DMS114 treated with DMSO at 0.1 percent for 48 hours (cell line): ENCODE data around the gene PRUNE1.

Experiments
- DNase-seq: peaks from one replicate; lab custom pipeline; 2025; ENCODE audit not compliant: unreplicated experiment; lab: John Stamatoyannopoulos, UW

The PRUNE1 gene

DNA sequence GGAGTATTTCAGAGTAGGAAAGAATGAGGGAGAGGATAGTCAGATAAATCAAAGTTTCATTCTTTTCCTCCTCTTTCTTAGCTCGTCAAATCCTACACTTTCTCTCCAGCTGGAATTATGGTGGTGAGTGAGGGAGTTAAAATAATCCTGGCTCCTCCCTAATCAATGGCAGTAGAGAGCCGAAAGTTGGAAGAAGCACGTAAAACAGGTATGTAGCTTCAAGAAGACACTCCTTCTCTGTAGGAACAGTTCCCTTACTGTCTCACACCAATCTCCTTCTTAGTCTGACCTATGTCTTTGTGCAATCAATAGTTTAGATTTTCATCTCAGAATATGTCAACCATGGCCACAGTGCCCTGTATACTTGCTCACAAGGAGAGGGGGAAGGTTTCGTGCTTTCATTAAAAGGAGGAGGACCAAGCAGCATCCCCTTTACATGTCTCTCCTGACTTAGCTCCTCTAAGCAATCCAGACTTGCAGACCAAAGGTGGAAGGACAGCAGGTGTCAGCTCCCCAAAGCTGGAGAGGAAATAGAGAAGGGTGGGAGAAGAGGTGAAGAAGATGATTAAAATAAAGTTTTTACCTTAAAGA lies 2.4 kb upstream of the PRUNE1 start:
- DNase-seq, result no peak

DNA sequence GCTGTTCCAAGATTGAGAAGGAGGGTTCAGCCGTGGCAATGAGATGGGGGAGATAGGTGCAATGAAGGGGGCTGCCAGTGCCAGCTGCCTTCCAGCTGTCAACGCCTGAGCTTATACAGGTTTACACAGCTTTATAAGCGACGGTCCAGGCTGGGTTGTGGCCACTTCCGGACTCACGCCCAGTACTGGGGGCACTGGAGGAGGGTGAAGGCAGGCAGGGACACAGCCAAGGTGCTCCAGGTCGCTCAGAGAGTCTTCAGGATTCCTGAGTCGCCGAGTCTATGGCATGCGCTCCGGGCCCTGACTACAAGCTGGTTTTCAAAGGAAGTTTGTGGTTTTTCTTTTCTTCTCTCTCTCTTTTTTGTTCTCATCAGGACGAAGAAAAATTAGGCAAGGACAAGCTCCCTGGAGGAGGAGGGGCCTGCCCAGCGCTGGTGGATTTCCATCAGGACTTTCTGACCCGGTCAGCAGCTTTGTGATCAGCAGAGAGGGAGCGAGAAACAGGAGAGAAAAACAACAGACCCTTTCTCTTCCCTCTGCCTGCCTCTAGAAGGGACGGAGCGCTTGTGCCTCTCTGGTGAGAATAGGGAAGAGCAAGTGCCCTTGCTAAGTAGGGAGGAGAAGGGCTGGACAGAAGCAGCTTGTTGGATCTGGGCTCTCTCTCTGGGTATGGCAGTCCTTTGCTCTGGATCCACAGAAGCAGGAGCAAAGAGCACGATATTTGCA lies 1.8 kb upstream of the PRUNE1 start, which contains the start of gene MINDY1:
Gene MINDY1, minus strand, starts transcription at position 576 of the 726 bp plus-strand sequence. CDS start 4,285 bp downstream, outside the sequence.
- DNase-seq, result peak; percentile 94

DNA sequence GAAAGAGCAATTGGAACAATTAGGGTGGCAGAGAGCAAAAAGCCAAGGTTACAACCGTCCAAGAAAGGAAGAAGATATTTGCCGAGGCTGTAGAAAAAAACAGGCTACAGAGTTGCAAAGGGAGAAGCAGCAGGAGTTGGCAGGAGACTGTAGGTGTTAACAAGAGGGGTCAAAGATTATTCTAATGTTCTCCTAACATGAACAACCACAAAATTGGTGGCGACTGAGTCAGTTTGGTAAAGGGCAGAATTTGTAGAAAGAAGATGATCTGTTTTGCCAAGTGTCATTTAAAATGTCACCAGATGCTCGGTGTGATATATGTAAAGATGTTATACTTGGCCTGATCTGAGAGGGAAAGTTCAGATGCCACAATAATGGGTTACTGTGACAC lies 401 bp upstream of the PRUNE1 start:
- DNase-seq, result no peak

DNA sequence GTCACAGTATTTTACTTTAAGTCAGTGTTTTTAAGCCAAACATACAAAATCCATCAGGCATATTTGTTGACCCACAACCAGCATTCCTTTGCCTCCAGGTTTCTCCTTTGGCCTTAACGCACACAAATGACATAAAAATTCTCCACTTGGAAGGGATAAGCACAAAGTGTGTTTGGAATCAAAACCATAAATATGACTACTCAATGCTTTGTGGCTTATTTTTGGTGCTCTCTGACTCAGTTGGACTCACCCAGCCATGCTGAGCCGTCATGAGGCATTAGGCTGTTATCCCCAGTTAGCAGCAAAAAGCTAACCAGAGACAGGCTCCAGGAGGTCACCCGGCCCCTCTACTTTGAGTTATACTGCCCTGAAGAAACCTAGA lies 948 bp downstream of the PRUNE1 start:
- no peak for DNase-seq

DNA sequence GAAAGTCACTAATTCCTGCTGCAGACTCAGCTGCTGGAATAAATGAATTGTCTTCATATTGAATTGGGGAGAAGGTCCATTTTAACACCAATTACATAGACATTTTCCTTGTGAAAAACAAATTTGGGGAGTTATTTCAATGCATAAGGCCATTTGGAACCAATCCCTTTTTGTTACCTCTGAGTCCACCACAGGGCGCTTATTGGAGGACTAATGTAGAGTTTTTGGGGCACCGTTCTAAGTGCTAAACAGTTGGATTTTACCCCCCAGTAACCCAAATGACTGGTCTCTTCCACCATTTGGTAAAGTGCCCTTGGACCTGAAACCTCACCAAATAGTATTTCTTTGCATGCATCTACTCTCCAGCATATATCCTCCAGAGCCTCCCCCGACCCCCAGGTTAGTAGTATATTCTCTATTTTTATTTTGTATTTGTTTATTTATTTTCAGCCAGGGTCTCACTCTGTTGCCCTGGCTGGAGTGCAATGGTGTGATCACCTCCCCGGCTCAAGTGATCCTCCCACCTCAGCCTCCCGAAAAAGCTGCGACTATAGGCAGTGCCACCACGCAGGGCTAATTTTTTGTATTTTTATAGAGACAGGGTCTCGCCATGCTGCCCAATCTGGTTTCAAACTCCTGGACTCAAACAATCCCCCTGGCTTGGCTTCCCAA lies 1.6 kb downstream of the PRUNE1 start:
- DNase-seq, result no peak

DNA sequence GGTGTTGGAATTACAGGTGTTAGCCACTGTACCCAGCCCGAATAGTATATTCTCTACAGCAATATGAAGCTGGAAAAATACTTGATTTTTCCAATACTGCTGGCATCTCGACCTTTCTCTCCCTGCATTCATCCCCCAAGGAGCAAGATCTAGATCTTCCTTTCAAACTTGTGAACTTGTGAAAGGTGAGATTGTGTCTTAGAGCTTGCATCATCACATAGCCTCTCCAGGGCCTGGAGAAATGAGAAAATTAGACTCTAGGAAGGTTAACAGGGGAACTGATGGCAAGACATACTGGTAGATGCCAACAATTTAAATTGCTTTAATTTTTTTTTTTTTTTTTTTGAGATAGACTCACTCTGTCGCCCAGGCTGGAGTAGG lies 2.1 kb downstream of the PRUNE1 start:
- no peak for DNase-seq

DNA sequence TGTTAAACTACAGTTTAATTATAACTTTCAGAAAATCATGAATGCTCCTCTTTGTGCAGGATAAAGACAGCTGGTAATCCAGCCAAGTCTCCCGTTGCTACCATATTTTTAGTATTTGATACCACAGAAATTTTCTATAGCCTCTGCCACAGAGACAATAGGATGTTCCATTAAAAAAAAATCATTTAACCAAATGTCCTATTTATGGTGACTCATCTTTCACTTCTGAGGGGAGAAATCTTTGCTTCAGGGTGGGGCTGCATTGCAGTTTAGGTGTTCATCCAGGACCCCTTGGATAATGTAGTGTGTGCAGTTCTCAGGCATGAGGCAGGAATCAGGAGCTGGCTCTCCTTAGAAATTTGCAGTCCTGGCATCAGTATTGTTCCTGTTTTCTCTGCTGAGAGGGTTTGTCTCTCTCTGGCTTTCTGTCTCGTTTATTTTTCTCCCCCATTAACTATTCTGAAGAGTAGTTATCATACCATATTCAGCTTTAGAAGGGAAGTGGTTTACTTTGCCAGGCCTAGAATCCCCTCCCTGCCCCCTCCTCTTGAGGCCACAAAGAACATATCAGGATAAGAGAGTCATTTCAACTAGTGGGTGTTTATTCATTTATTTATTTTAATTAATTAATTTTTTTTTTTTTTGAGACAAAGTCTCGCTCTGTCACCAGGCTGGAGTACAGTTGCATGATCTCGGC lies 3.1 kb downstream of the PRUNE1 start:
- no peak for DNase-seq

DNA sequence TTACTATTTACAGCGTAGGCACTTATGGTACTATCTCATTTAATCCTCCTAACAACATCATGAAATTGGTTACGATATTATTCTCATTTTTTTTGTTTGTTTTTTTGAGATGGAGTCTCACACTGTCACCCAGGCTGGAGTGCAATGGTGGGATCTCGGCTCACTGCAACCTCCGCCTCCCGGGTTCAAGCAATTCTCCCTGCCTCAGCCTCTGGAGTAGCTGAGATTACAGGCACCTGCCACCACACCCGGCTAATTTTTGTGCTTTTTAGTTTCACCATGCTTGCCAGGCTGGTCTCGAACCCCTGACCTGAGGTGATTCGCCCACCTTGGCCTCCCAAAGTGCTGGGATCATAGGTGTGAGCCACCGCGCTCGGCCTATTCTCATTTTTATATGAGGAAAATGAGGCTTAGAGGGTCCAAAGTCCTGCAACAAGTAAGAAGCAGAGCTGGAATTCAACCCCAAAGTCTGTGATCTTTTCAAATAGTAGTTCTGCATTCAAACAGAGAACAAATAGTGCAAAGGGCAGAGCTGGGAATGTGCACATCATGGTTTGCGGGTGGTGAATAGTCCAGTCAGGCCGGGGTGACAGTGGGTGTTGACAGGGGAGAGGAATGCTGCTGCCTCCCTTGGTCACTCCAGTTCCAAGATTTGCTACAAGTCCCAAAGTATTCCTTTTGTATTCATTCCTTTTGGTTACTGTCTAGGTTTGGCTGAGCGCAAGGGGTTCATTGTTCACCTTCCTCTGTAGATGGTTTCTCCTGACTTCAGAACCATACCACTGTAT lies 4.6 kb downstream of the PRUNE1 start:
- DNase-seq, result no peak

DNA sequence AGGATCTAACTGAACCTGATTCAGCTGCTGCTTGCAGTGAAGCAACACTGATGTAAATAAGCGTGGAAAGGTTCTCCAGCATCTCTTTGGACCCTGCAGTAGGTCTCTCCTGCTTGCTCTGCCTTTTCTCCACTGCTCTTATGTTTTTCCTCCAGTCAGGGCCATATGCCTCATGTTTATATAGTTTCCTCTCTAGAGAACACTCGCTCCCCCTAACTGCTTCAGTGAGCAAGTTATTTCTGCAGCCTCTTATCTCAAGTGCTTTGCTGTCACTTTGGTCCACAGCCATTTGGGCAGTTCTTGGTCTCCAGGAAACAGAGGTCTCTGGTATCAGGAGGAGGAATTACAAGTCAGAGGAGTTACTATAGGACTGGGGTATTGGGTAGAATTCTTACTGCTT lies 5.3 kb downstream of the PRUNE1 start:
- DNase-seq, result no peak

DNA sequence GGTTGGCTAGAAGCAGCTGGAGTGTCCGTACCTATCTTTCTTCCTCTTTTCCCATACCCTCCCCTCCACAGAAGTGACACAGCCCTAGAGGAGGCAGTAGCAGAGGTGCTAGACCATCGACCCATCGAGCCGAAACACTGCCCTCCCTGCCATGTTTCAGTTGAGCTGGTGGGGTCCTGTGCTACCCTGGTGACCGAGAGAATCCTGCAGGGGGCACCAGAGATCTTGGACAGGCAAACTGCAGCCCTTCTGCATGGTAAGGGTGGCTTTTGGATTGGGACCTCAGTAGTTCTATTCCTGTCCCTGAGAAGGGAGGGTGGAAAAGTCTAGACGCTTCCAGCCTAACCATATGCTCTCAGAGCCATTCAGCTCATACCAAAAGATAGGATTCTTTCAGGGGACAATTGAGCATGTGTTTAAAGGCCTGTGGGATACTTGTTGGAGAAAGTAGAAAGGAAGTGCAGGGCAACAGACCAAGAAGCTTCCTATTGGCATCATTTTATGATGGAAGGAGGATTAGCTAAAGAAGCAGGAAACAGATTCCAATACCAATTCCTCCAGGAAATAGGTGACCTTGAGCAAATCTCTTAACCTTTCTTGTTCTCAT lies 16.4 kb downstream of the PRUNE1 start:
- peak; percentile 53 for DNase-seq

DNA sequence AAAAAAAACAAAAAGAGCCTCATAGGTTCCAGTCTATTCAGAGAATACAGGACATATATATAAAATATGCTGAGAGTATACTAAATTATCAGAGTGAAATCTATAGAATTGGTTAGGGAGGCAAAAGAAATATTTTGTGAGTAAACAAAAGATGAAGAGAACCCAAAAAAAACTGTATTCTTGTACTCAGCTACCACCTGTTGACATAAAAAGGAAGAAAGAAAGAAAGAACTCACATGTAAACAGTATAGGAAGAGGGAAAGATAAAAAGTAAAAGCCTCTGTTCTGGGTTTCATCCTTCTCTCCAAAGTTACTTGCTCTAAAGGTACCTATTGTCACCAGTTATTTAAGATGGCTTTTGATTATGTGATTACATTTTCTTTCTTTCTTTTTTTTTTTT lies 18.2 kb downstream of the PRUNE1 start:
- no peak for DNase-seq

DNA sequence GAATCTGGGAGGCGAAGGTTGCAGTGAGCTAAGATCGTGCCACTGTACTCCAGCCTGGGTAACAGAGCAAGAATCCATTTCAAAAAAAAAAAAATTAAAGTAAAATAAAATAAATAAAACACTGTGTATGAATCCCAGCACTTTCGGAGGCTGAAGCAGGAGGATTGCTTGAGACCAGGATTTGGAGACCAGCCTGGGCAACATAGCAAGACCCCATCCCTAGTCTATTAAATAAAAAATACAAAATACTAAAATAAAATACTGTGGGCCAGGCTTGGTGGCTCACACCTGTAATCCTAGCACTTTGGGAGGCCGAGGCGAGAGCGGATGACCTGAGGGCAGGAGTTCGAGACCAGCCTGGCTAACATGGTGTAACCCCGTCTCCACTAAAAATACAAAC lies 23.9 kb downstream of the PRUNE1 start:
- no peak for DNase-seq

DNA sequence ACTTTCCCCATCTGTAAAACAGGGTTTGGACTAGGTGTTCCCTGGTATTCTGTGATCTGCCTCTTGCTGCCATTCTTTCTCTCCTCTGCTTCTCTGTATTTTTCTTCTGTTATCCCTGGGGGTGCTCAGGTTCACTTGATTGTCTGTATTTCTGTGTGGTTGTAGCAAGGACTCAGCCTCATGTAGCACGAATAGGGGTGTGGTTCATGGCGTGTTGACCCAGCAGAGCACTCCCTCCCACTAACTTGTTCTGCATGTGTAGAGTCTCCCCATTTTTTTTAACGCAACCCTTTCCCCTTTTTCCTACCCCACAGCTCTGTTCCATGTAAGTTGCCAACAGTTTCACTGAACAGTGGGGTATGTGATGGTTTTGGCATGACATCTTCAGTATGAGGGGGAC lies 26.9 kb downstream of the PRUNE1 start:
- DNase-seq, result no peak

DNA sequence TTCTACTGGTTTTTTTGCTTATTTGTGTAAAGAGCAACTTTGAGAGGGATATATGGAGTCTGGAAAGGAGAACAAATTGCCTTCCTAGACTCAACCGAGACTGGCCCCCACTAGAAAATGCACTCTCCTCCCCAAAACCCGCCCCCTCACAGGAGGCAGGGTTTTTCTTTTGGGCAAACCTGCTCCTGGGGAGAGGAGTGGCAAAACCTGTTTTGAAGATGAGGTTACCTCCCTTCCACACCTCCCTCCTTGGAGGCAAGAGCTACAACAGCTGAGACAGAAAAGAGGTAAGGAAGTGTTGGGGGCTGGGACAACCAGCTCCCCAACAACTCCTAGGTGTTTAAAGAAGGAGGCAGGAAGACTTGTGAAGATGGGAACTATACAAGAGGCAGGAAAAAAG lies 28.1 kb downstream of the PRUNE1 start, which contains the start of gene BNIPL:
Gene BNIPL, plus strand, starts transcription at position 231 of the 400 bp plus-strand sequence. Its CDS starts 140 bp downstream, at position 371.
- no peak for DNase-seq

DNA sequence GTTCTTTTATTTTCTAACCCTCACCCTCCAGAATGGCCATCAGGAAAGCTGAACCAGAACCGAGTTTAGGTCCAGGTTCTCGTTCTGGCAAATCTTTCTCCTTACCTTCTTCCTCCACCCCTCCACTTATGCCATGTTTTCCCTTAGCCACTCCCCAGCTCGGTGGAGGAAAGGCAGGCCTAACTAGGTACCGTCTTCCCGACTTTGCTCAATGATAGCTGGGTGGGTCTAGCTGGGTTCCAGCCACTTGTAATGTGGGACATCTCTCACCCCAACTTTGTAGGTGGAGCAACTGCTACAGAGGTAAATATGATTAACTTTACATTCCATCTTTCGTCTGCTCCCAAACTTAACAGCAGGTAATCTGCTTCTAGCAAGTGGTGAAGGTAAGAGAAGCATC lies 28.8 kb downstream of the PRUNE1 start:
- no peak for DNase-seq

DNA sequence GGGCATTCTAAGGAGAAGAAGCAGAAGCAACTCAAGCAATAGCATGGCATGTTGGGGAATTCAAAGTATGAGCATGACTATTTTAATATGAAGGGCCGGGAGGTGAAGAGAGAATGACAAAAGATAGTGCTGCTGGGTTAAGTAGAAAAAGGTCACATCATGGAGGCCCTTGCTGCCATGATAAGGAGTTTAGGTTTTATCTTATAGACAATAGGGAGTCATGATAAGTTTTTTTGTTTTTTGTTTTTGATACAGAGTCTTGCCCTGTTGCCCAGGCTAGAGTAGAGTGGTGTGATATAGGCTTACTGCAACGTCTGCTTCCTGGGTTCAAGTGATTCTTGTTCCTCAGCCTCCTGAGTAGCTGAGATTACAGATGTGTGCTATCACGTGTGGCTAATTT lies 31.3 kb downstream of the PRUNE1 start:
- DNase-seq, result no peak

DNA sequence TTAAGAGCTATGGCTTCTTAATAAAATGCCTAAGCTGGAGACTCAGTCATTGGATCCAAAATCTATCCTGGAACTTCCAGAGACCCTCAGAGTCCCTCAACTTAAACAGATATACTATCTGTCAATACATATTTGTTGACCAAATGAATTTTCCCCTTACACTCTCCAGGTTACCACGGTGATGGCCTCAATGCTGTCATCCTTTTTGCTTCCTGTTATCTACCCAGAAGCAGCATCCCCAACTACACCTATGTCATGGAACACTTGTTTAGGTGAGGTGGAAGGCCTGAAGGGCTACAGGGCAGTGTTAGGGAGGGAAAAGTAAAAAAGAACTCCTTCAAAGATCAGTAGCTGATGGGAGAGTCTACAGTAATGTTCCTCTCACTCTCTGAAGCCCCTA lies 34.9 kb downstream of the PRUNE1 start:
- no peak for DNase-seq

DNA sequence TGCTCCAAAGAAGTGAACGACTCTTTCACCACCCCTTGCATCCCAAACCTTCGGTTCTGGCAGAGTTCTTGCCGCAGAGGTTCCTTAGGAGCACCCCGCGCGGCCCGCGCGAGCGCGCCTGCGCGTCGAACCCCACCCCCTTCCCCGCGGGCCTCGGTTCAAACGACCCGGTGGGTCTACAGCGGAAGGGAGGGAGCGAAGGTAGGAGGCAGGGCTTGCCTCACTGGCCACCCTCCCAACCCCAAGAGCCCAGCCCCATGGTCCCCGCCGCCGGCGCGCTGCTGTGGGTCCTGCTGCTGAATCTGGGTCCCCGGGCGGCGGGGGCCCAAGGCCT lies 39.3 kb downstream of the PRUNE1 start, which contains the start of gene C1orf56:
Gene C1orf56, plus strand, starts transcription at position 161 of the 334 bp plus-strand sequence. Its CDS starts 97 bp downstream, at position 258.
- no peak for DNase-seq

DNA sequence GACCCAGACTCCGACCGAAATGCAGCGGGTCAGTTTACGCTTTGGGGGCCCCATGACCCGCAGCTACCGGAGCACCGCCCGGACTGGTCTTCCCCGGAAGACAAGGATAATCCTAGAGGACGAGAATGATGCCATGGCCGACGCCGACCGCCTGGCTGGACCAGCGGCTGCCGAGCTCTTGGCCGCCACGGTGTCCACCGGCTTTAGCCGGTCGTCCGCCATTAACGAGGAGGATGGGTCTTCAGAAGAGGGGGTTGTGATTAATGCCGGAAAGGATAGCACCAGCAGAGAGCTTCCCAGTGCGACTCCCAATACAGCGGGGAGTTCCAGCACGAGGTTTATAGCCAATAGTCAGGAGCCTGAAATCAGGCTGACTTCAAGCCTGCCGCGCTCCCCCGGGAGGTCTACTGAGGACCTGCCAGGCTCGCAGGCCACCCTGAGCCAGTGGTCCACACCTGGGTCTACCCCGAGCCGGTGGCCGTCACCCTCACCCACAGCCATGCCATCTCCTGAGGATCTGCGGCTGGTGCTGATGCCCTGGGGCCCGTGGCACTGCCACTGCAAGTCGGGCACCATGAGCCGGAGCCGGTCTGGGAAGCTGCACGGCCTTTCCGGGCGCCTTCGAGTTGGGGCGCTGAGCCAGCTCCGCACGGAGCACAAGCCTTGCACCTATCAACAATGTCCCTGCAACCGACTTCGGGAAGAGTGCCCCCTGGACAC lies 39.8 kb downstream of the PRUNE1 start:
- DNase-seq, result peak; percentile 68

DNA sequence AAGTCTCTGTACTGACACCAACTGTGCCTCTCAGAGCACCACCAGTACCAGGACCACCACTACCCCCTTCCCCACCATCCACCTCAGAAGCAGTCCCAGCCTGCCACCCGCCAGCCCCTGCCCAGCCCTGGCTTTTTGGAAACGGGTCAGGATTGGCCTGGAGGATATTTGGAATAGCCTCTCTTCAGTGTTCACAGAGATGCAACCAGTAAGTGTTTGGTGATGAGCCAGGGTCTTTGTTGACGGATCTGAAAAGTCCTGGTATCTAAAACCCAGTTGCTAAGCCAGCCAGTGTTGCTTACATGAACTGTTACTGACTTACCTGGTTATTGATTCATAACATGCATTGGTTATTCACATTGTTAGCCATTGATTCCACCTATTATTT lies 40.4 kb downstream of the PRUNE1 start:
- no peak for DNase-seq
